Gastroesophageal sphincter (tissue), 3 donors: Measurements from ENCODE around the gene LAMB1.

Experiments used
- EP300 ChIP-seq: sonication (generic); formaldehyde crosslinking; IDR thresholded peaks from one replicate; pipeline ENCODE4 v1.6.1; 2017; ENCODE audit warnings: antibody characterized with exemption, mild to moderate bottlenecking
- POLR2A ChIP-seq, 2 donors: fragments of 450-650 bp; IDR thresholded peaks; one replicate each; pipeline ENCODE4 v1.6.1; 2017; ENCODE audit warnings: antibody characterized with exemption in 2 of 2, mild to moderate bottlenecking in 2 of 2, moderate library complexity in 1 of 2
- POLR2AphosphoS5 ChIP-seq: sonication (generic); formaldehyde crosslinking; IDR thresholded peaks from one replicate; pipeline ENCODE4 v1.6.1; 2017; ENCODE audit warnings: antibody characterized with exemption
- TF ChIP-seq, protein P1 (sequence below), 4 experiments: fragments of 200-600 bp in 2 of 4; fragments of 450-650 bp in 2 of 4; sonication (generic) in 1 of 4; IDR thresholded peaks; one replicate each; pipeline ENCODE4 v1.5.1; 2017 to 2019; ENCODE audit warnings: antibody characterized with exemption in 4 of 4, mild to moderate bottlenecking in 2 of 4, moderate library complexity in 2 of 4

DNA sequence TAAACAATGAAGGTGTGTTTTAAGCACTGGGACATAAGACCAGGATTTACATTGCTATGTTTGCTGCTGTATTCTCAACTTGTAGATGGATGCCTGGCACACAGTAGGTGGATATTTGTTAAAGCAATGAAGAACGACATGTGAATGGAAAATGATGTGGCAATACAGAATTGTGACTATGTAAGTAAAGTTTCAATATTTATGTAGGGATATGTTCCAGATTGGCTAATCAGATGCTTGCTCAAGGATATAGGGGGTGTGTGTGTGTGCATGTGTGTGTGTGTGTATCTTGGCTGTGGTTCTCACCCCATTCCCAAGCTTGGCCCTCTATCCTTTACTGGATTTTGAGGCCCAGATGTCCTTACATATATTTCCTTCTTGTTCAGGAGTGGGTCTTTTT, 42.7 kb upstream of the LAMB1 start:
- TF ChIP-seq, protein P1, sequence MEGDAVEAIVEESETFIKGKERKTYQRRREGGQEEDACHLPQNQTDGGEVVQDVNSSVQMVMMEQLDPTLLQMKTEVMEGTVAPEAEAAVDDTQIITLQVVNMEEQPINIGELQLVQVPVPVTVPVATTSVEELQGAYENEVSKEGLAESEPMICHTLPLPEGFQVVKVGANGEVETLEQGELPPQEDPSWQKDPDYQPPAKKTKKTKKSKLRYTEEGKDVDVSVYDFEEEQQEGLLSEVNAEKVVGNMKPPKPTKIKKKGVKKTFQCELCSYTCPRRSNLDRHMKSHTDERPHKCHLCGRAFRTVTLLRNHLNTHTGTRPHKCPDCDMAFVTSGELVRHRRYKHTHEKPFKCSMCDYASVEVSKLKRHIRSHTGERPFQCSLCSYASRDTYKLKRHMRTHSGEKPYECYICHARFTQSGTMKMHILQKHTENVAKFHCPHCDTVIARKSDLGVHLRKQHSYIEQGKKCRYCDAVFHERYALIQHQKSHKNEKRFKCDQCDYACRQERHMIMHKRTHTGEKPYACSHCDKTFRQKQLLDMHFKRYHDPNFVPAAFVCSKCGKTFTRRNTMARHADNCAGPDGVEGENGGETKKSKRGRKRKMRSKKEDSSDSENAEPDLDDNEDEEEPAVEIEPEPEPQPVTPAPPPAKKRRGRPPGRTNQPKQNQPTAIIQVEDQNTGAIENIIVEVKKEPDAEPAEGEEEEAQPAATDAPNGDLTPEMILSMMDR (IDR thresholded peaks at IDR 0.05), result no peak
- TF ChIP-seq POLR2A (IDR thresholded peaks at IDR 0.05) (no peak), POLR2AphosphoS5 (no peak), EP300 (no peak)
